Smooth muscle cell (in vitro differentiated cells): ENCODE measurements around the gene ELP5. TPM values are rescaled to one million over a fixed set of nuclear protein-coding genes. Genes with fewer than 3 reads are reported as not detected.

Experiments
- DNase-seq: peaks from one replicate; lab custom pipeline; 2025; ENCODE audit not compliant: unreplicated experiment; lab: John Stamatoyannopoulos, UW
- H2AFZ ChIP-seq: fragments of 200-600 bp; sonication (generic); 2 replicates; pipeline ENCODE4 v1.6.0; 2016; ENCODE audit warnings: antibody characterized with exemption, low read depth, mild to moderate bottlenecking
- H3F3A ChIP-seq: fragments of 200-600 bp; sonication (generic); 2 replicates; pipeline ENCODE4 v1.6.0; 2017; ENCODE audit warnings: antibody characterized with exemption, low read depth
- H3K27ac ChIP-seq: fragments of 200-600 bp; sonication (generic); 2 replicates; pipeline ENCODE4 v1.5.1; 2016; ENCODE audit warnings: low read depth, mild to moderate bottlenecking
- H3K27me3 ChIP-seq: fragments of 200-600 bp; sonication (generic); 2 replicates; pipeline ENCODE4 v1.6.1; 2016; ENCODE audit warnings: low read depth, mild to moderate bottlenecking
- H3K36me3 ChIP-seq: fragments of 200-600 bp; sonication (generic); 2 replicates; pipeline ENCODE4 v1.5.1; 2016; ENCODE audit warnings: low read depth
- H3K4me1 ChIP-seq: fragments of 200-600 bp; sonication (generic); 2 replicates; pipeline ENCODE4 v1.5.1; 2016; ENCODE audit warnings: low read depth
- H3K4me2 ChIP-seq: fragments of 200-600 bp; sonication (generic); 2 replicates; pipeline ENCODE4 v1.6.0; 2016; ENCODE audit warnings: mild to moderate bottlenecking
- H3K4me3 ChIP-seq: fragments of 200-600 bp; sonication (generic); 2 replicates; pipeline ENCODE4 v1.5.1; 2016; ENCODE audit warnings: mild to moderate bottlenecking
- H3K79me2 ChIP-seq: fragments of 200-600 bp; sonication (generic); 2 replicates; pipeline ENCODE4 v1.6.0; 2016; ENCODE audit warnings: low read depth, mild to moderate bottlenecking
- H3K9ac ChIP-seq: fragments of 200-600 bp; sonication (generic); 2 replicates; pipeline ENCODE4 v1.6.0; 2016; ENCODE audit warnings: low read depth
- H3K9me3 ChIP-seq: fragments of 200-600 bp; sonication (generic); replicated peaks from 2 replicates; pipeline ENCODE4 v1.5.1; 2016; ENCODE audit warnings: low read depth
- H4K20me1 ChIP-seq: fragments of 200-600 bp; sonication (generic); 2 replicates; pipeline ENCODE4 v1.6.0; 2016; ENCODE audit warnings: low read depth
- CTCF ChIP-seq: fragments of 200-600 bp; sonication (generic); IDR thresholded peaks from 2 replicates; pipeline ENCODE4 v1.5.1; 2017; ENCODE audit warnings: borderline replicate concordance, mild to moderate bottlenecking, antibody characterized with exemption; ENCODE audit not compliant: insufficient read depth, poor library complexity, severe bottlenecking
- WGBS: methylation state at CpG from one replicate; pipeline ENCODE4 v1.1.7; 2016; ENCODE audit warnings: low lambda C conversion rate; 5-methylcytosine and 5-hydroxymethylcytosine counted together
- polyA plus RNA-seq: library from polyadenylated mRNA; unstranded; fragments of >200 nt; fragmentation: Nextera tagmentation; extraction: Ambion mirVana; gene quantifications from 2 replicates; pipeline ENCODE4 v1.2.1, GENCODE V29; 2016
- total RNA-seq: library from RNA; depleted of rRNA; stranded (reverse); fragments of >200 nt; gene quantifications from 2 replicates; pipeline ENCODE4 v1.2.3, GENCODE V29; 2014

Gene ELP5
- total and polyA plus RNA-seq, 2 experiments from 2014 or later, result 18.7 to 42.4 TPM

- 97% methylated on average over 6 of the region's 6 CpGs for WGBS
- no peaks in the 10 kb centered on the region for H3K36me3 ChIP-seq
- H4K20me1 ChIP-seq, result no peaks in the 10 kb centered on the region
- peaks cover 15% of the 10 kb centered on the region for H3F3A ChIP-seq
- peak overlapping the region; percentile 59 for H3K4me3 ChIP-seq
- no peaks in the 10 kb centered on the region for H3K79me2 ChIP-seq
- no peaks in the 10 kb centered on the region for H3K9me3 ChIP-seq
- DNase-seq, result no peak
- peaks cover 31% of the 10 kb centered on the region for H3K27me3 ChIP-seq
- H3K4me2 ChIP-seq, result no peak overlapping the region
- H3K4me1 ChIP-seq, result peaks cover 5% of the 10 kb centered on the region
- no peak overlapping the region for H2AFZ ChIP-seq
- H3K27ac ChIP-seq, result no peak overlapping the region
- TF ChIP-seq CTCF, result no peak
- H3K9ac ChIP-seq, result no peak overlapping the region
Observed at GRCh38 chr17:7259555-7259889, 7.5 kb downstream of the ELP5 start.

DNA sequence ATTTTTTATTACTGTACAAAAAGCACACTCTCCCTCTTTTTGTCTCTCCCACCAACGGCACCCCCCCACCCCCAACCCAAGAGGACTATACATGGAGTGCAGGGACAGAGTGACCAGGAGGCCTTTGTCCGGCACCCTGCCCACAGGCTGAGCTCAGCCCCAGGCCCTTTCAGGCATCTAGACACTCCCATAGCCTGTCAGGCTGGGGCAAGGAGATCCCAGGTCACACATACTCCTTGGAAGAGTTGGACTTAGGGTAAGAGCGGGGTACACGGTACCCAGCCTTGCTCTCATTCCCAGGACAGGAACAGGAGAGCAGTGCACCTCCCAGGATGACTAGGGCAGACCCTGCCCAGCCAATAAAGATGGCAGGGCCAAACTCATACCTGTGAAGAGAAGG lies 8.1 kb downstream of the ELP5 start:
- no peak for DNase-seq
- peak overlapping the region; percentile 87 for H3K4me2 ChIP-seq
- no peaks in the 10 kb centered on the region for H4K20me1 ChIP-seq
- peaks cover 31% of the 10 kb centered on the region for H3K27me3 ChIP-seq
- peaks cover 5% of the 10 kb centered on the region for H3K4me1 ChIP-seq
- 93% methylated on average over 4 of the region's 4 CpGs for WGBS
- no peaks in the 10 kb centered on the region for H3K79me2 ChIP-seq
- no peak overlapping the region for H2AFZ ChIP-seq
- peaks cover 15% of the 10 kb centered on the region for H3F3A ChIP-seq
- H3K9ac ChIP-seq, result no peak overlapping the region
- no peaks in the 10 kb centered on the region for H3K36me3 ChIP-seq
- H3K9me3 ChIP-seq, result no peaks in the 10 kb centered on the region
- H3K27ac ChIP-seq, result no peak overlapping the region
- TF ChIP-seq CTCF, result no peak
- peak overlapping the region; percentile 59 for H3K4me3 ChIP-seq

DNA sequence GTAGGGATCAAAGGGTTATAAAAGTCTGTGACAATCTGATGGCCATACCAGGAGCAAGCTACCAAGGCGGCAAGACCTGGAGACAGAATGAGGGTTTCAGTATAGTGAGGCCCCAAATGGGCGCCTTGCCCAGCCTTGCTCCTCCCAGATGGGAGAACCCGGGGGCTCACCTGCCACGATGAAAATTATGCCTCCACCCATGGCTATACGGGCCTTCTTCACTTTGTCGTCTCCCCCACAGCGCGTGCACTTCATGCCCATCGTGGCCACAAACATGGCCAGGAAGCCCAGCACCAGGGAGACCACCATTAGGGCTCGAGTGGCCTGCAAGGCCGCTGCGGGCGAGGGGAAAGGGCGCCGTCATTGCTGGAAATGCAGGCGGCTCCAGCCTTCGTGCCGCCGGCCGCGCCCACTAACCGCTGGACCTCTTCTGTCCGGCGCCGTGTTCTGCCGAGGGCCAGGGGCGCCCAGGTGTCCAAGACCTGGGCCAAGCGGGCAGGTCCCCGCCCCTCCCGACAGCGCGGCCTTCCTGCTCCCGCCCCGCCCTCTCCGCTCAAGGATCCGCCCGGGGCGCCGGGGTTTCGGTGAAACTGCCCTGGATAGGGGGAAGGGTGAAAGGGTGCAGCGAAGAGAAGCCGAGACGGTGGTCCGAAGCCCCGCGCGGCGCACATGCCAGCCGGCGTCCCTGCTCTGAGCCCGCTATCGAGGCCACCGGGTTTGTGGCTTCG lies 8.8 kb downstream of the ELP5 start:
- peak overlapping the region; percentile 54 for H3K9ac ChIP-seq
- H3K4me2 ChIP-seq, result peak overlapping the region; percentile 87
- H2AFZ ChIP-seq, result no peak overlapping the region
- H3K79me2 ChIP-seq, result no peaks in the 10 kb centered on the region
- no peak for DNase-seq
- peaks cover 5% of the 10 kb centered on the region for H3K4me1 ChIP-seq
- H4K20me1 ChIP-seq, result no peaks in the 10 kb centered on the region
- 9% methylated on average over 41 of the region's 54 CpGs for WGBS
- no peak for TF ChIP-seq CTCF
- no peaks in the 10 kb centered on the region for H3K36me3 ChIP-seq
- H3K9me3 ChIP-seq, result no peaks in the 10 kb centered on the region
- H3F3A ChIP-seq, result peaks cover 15% of the 10 kb centered on the region
- H3K27me3 ChIP-seq, result peaks cover 31% of the 10 kb centered on the region
- H3K4me3 ChIP-seq, result peak overlapping the region; percentile 59
- H3K27ac ChIP-seq, result peak overlapping the region; percentile 63
